MM.1S (cell line): ENCODE data around the gene PERM1.

Experiments
- DNase-seq: peaks from one replicate; pipeline ENCODE4 v3.0.0-alpha.2; 2015
- H2AFZ ChIP-seq: fragments of 300-600 bp; sonication (generic); 2 replicates; pipeline ENCODE4 v1.6.0; 2016; ENCODE audit warnings: antibody characterized with exemption, low read length
- H3F3A ChIP-seq: fragments of 300-600 bp; sonication (generic); 2 replicates; pipeline ENCODE4 v1.6.1; 2016; ENCODE audit warnings: mild to moderate bottlenecking, antibody characterized with exemption, low read length, moderate library complexity, mixed read lengths; ENCODE audit not compliant: insufficient read depth
- H3K27ac ChIP-seq: fragments of 300-600 bp; sonication (generic); 2 replicates; pipeline ENCODE4 v1.5.1; 2016; ENCODE audit warnings: mild to moderate bottlenecking, low read length
- H3K27me3 ChIP-seq: fragments of 300-600 bp; sonication (generic); replicated peaks from 2 replicates; pipeline ENCODE4 v1.6.0; 2016; ENCODE audit warnings: low read length; ENCODE audit not compliant: insufficient read depth
- H3K36me3 ChIP-seq: fragments of 300-600 bp; sonication (generic); replicated peaks from 2 replicates; pipeline ENCODE4 v1.6.1; 2016; ENCODE audit warnings: mild to moderate bottlenecking, low read length, mixed read lengths; ENCODE audit not compliant: insufficient read depth
- H3K4me1 ChIP-seq: fragments of 300-600 bp; sonication (generic); 2 replicates; pipeline ENCODE4 v1.6.1; 2016; ENCODE audit warnings: low read length, mixed read lengths
- H3K4me2 ChIP-seq: fragments of 300-600 bp; sonication (generic); 2 replicates; pipeline ENCODE4 v1.6.0; 2016; ENCODE audit warnings: low read depth, low read length
- H3K4me3 ChIP-seq: fragments of 300-600 bp; sonication (generic); 2 replicates; pipeline ENCODE4 v1.5.1; 2016; ENCODE audit warnings: low read length, mixed read lengths
- H3K79me2 ChIP-seq: fragments of 300-600 bp; sonication (generic); 2 replicates; pipeline ENCODE4 v1.6.1; 2016; ENCODE audit warnings: mixed run types, low read length, mixed read lengths
- H3K9ac ChIP-seq: fragments of 300-600 bp; sonication (generic); 2 replicates; pipeline ENCODE4 v1.6.1; 2016; ENCODE audit warnings: low read length, mixed read lengths
- H3K9me2 ChIP-seq: fragments of 300-600 bp; sonication (generic); replicated peaks from 2 replicates; pipeline ENCODE4 v1.6.1; 2016; ENCODE audit warnings: mild to moderate bottlenecking, low read length, mixed read lengths; ENCODE audit not compliant: insufficient read depth
- H3K9me3 ChIP-seq: fragments of 300-600 bp; sonication (generic); replicated peaks from 2 replicates; pipeline ENCODE4 v1.6.1; 2016; ENCODE audit warnings: mild to moderate bottlenecking, low read length, mixed read lengths; ENCODE audit not compliant: insufficient read depth
- H4K20me1 ChIP-seq: fragments of 300-600 bp; sonication (generic); 2 replicates; pipeline ENCODE4 v1.6.1; 2016; ENCODE audit warnings: mild to moderate bottlenecking, low read length, moderate library complexity, mixed read lengths; ENCODE audit not compliant: insufficient read depth
- CTCF ChIP-seq: fragments of 300-600 bp; sonication (generic); IDR thresholded peaks from 2 replicates; pipeline ENCODE4 v1.5.1; 2016; ENCODE audit warnings: antibody characterized with exemption, low read length, mixed read lengths
- EZH2 ChIP-seq: fragments of 300-600 bp; sonication (generic); optimal IDR thresholded peaks from 2 replicates; pipeline ENCODE3; 2017; ENCODE audit warnings: low read depth, mild to moderate bottlenecking, antibody characterized with exemption, low read length, mixed read lengths
- EZH2phosphoT487 ChIP-seq: fragments of 300-600 bp; sonication (generic); IDR thresholded peaks from 2 replicates; pipeline ENCODE4 v1.6.1; 2018; ENCODE audit warnings: antibody characterized with exemption, low read length

PERM1 gene

GRCh38 chr1:964691-965525 is 17.0 kb downstream of the PERM1 start:
- Histone ChIP-seq H3K27me3 (no peaks in the 10 kb centered on the region), H3K9me3 (no peaks in the 10 kb centered on the region), H3K4me1 (peaks cover 9% of the 10 kb centered on the region), H3K9ac (no peak overlapping the region), H3K4me2 (no peak overlapping the region), H3K79me2 (no peaks in the 10 kb centered on the region), H3K9me2 (no peaks in the 10 kb centered on the region), H3K4me3 (no peak overlapping the region), H2AFZ (no peak overlapping the region), H3F3A (peaks cover 4% of the 10 kb centered on the region; the same call in 1 of the 2 replicates), H3K27ac (no peak overlapping the region), H4K20me1 (no peaks in the 10 kb centered on the region), H3K36me3 (no peaks in the 10 kb centered on the region)
- TF ChIP-seq CTCF (no peak), EZH2 (no peak), EZH2phosphoT487 (no peak)
- no peak for DNase-seq

- Histone ChIP-seq H3K27ac (no peak overlapping the region), H3K9me3 (no peaks in the 10 kb centered on the region), H3F3A (peaks cover 4% of the 10 kb centered on the region; the same call in 1 of the 2 replicates), H3K36me3 (no peaks in the 10 kb centered on the region), H3K4me3 (no peak overlapping the region), H3K4me2 (no peak overlapping the region), H3K4me1 (peaks cover 9% of the 10 kb centered on the region), H2AFZ (no peak overlapping the region), H3K9ac (no peak overlapping the region), H3K79me2 (peaks cover 2% of the 10 kb centered on the region), H4K20me1 (no peaks in the 10 kb centered on the region), H3K9me2 (no peaks in the 10 kb centered on the region), H3K27me3 (no peaks in the 10 kb centered on the region)
- DNase-seq: no peak
- TF ChIP-seq EZH2phosphoT487 (no peak), EZH2 (no peak), CTCF (no peak)
These were observed 18.0 kb downstream of the PERM1 start for GRCh38 chr1:963746-964525.

GRCh38 chr1:963301-963651 is 18.6 kb downstream of the PERM1 start:
- H3K9ac ChIP-seq: no peak overlapping the region
- no peaks in the 10 kb centered on the region for H3K27me3 ChIP-seq
- H3K27ac ChIP-seq: no peak overlapping the region

More at GRCh38 chr1:963301-963651, 18.6 kb downstream of the PERM1 start:
- H3K9me3 ChIP-seq: no peaks in the 10 kb centered on the region
- H3K36me3 ChIP-seq: no peaks in the 10 kb centered on the region
- peaks cover 4% of the 10 kb centered on the region; the same call in 1 of the 2 replicates for H3F3A ChIP-seq
- H4K20me1 ChIP-seq: no peaks in the 10 kb centered on the region
- H3K9me2 ChIP-seq: no peaks in the 10 kb centered on the region
- H3K79me2 ChIP-seq: peaks cover 8% of the 10 kb centered on the region
- no peak overlapping the region for H3K4me2 ChIP-seq
- H2AFZ ChIP-seq: no peak overlapping the region
- peaks cover 9% of the 10 kb centered on the region for H3K4me1 ChIP-seq
- no peak overlapping the region for H3K4me3 ChIP-seq
- TF ChIP-seq EZH2: no peak
- TF ChIP-seq EZH2phosphoT487: no peak
- no peak for TF ChIP-seq CTCF
- no peak for DNase-seq
